Measurements from ENCODE around the gene KCNC1. TPM values are rescaled to one million over a fixed set of nuclear protein-coding genes. Genes with fewer than 3 reads are reported as not detected.

Gene KCNC1
- total and polyA plus RNA-seq, 2 of the 4 experiments (the other 2 are of a cell fraction) = 0.03 TPM; not detected in 1

- no peak overlapping the region for H3K18ac ChIP-seq (ENCODE audit: low read depth, low read length)
- no peak overlapping the region for H2AK9ac ChIP-seq (replicated peaks; ENCODE audit: low read depth, low read length, poor library complexity)
- no peak overlapping the region for H4K5ac ChIP-seq (ENCODE audit: low read depth, low read length)
- H3K27me3 ChIP-seq (ENCODE audit: control insufficient read depth, insufficient read depth, low read length) = no peaks in the 10 kb centered on the region
- no peak overlapping the region for H3K4me3 ChIP-seq (ENCODE audit: insufficient read depth, low read depth, low read length)
- no peaks in the 10 kb centered on the region for H3K9me1 ChIP-seq (ENCODE audit: insufficient read depth, low read length)
- ATAC-seq (ENCODE audit: low read depth) = no peak
- no peak overlapping the region for H4K91ac ChIP-seq (ENCODE audit: insufficient read depth, low read depth, low read length)
- no peak overlapping the region for H3K27ac ChIP-seq (ENCODE audit: insufficient read depth, low read length)
- H3K4me2 ChIP-seq (ENCODE audit: low read depth, low read length) = no peak overlapping the region
- no peak overlapping the region for H2AK5ac ChIP-seq (ENCODE audit: low read depth, low read length)
- H2AFZ ChIP-seq (replicated peaks; ENCODE audit: low read length, poor library complexity) = no peak overlapping the region
- ChIA-PET POLR2A (ENCODE audit: unreplicated experiment) (no interaction called here), CTCF (interaction anchor here (0.5 to 1.3 kb wide), 3 partner anchors 9 to 172 kb away, joined by 3 to 5 read pairs (median 3); no protein-coding TSS in a partner anchor)
- H2BK15ac ChIP-seq (ENCODE audit: low read depth, low read length) = no peak overlapping the region
- no TSS peak for BruUV-seq (replicated peaks)
- no peak overlapping the region for H2BK120ac ChIP-seq (ENCODE audit: low read depth, low read length)
- no peak overlapping the region for H2BK5ac ChIP-seq (ENCODE audit: low read depth, low read length, poor library complexity, severe bottlenecking)
- in situ Hi-C loops (cut with MboI; ENCODE audit: low sequenced_read_pairs) = no loop called here
- H3K9ac ChIP-seq (ENCODE audit: low read depth, low read length) = no peak overlapping the region
- no peak overlapping the region for H2BK20ac ChIP-seq (ENCODE audit: low read depth, low read length)
- H3K36me3 ChIP-seq (ENCODE audit: control insufficient read depth, insufficient read depth, low read length) = no peaks in the 10 kb centered on the region
- no peak for TF ChIP-seq FOS (IDR thresholded peaks at IDR 0.05; ENCODE audit: low read depth, low read length)
- no peak for TF ChIP-seq NFE2L2 (IDR thresholded peaks at IDR 0.05; ENCODE audit: low read depth, low read length)
- no peak for TF ChIP-seq CHD1 (IDR thresholded peaks at IDR 0.05; ENCODE audit: low read depth, low read length)
- TF ChIP-seq RCOR1 (IDR thresholded peaks at IDR 0.05; ENCODE audit: insufficient replicate concordance, low read length) = no peak
- TF ChIP-seq MAFK (IDR thresholded peaks at IDR 0.05; ENCODE audit: low read depth, low read length) = no peak
- no peak for TF ChIP-seq MXI1 (IDR thresholded peaks at IDR 0.05; ENCODE audit: borderline replicate concordance, low read depth, low read length)
- no peak for TF ChIP-seq CEBPB (IDR thresholded peaks at IDR 0.05; ENCODE audit: low read depth, low read length)
- TF ChIP-seq BHLHE40 (IDR thresholded peaks at IDR 0.05; ENCODE audit: low read depth, low read length) = no peak
- TF ChIP-seq RFX5 (IDR thresholded peaks at IDR 0.05; ENCODE audit: low read depth, low read length) = no peak
- no peak for TF ChIP-seq USF2 (IDR thresholded peaks at IDR 0.05; ENCODE audit: low read depth, low read length)
- TF ChIP-seq ELK1 (IDR thresholded peaks at IDR 0.05; ENCODE audit: borderline replicate concordance, low read depth, low read length) = no peak
- no peak for TF ChIP-seq SMC3 (IDR thresholded peaks at IDR 0.05; ENCODE audit: low read depth, low read length)
- no peak for TF ChIP-seq POLR2A (IDR thresholded peaks at IDR 0.05; ENCODE audit: low read depth, low read length)
- TF ChIP-seq MAZ (IDR thresholded peaks at IDR 0.05; ENCODE audit: borderline replicate concordance, low read depth, low read length) = no peak
- no peak for TF ChIP-seq RAD21 (IDR thresholded peaks at IDR 0.05; ENCODE audit: low read length)
- no peak for TF ChIP-seq CTCF (conservative IDR thresholded peaks at IDR 0.05; ENCODE audit: low read depth, low read length)
- no peaks in the 10 kb centered on the region for H3K9me3 ChIP-seq (ENCODE audit: control insufficient read depth, insufficient read depth, low read length)
- H4K20me1 ChIP-seq (ENCODE audit: insufficient read depth, low read length) = no peaks in the 10 kb centered on the region
- H3K4me1 ChIP-seq (ENCODE audit: control insufficient read depth, insufficient read depth, low read length) = peaks cover 6% of the 10 kb centered on the region
- H3K79me1 ChIP-seq (ENCODE audit: low read depth in 1 of 2, low read length in 2 of 2) = no peaks in the 10 kb centered on the region
- H4K8ac ChIP-seq (ENCODE audit: low read depth in 2 of 2, low read length in 2 of 2) = no peak overlapping the region
- WGBS, 2 experiments (ENCODE audit: extremely low coverage in 2 of 2, insufficient read length in 1 of 2) = no CpG with 5 or more reads among the region's 4 CpGs
- H3K56ac ChIP-seq (ENCODE audit: extremely low read depth, insufficient read depth, low read length) = no peak overlapping the region
- dilution Hi-C loops (cut with HindIII; ENCODE audit: low sequenced_read_pairs, unreplicated experiment) = no loop called here
- intact Hi-C loops (cut with micrococcal nuclease) = no loop called here
- no peak overlapping the region for H3K4ac ChIP-seq (ENCODE audit: low read depth, low read length)
- H3K23ac ChIP-seq (ENCODE audit: low read depth, low read length) = no peak overlapping the region
- DNase-seq = no peak
- no peak overlapping the region for H3K14ac ChIP-seq (replicated peaks; ENCODE audit: low read depth, low read length)
Measured at GRCh38 chr11:17801166-17801565, 66.6 kb downstream of the KCNC1 start.
